Caco-2 (cell line): ENCODE results near the gene TGFBRAP1. TPM values are rescaled to one million over a fixed set of nuclear protein-coding genes. Genes with fewer than 3 reads are reported as not detected.

Experiments used
- Bru-seq: library from RNA; stranded (reverse); fragments of 400-500 nt; gene quantifications from one replicate; lab custom pipeline; 2021; lab: Mats Ljungman, UMichigan
- BruChase-seq, 2 experiments: library from RNA; stranded (reverse); fragments of 400-500 nt; gene quantifications; one replicate each; lab custom pipeline; 2021; lab: Mats Ljungman, UMichigan
- BruUV-seq: library from RNA; stranded (reverse); fragments of 400-500 nt; replicated peaks from 2 replicates; lab custom pipeline; 2021; lab: Mats Ljungman, UMichigan
- CTCF ChIA-PET: fragments of 300-600 bp; sonication (Branson Sonifier 250); formaldehyde crosslinking; loops from one replicate; lab custom pipeline; 2022; ENCODE audit warnings: antibody characterized with exemption; lab: Charles Lee
- POLR2A ChIA-PET: fragments of 300-600 bp; sonication (Branson Sonifier 250); formaldehyde crosslinking; loops from one replicate; lab custom pipeline; 2022; ENCODE audit warnings: antibody characterized with exemption; lab: Charles Lee
- DNase-seq, 2 experiments: peaks; one replicate each; pipeline versions ENCODE4 v3.0.0 to v3.0.0-alpha.2; 2020 to 2022
- H3K27me3 ChIP-seq: replicated peaks from 2 replicates; pipeline ENCODE4 v1.6.0; 2011; ENCODE audit warnings: low read length; ENCODE audit not compliant: control insufficient read depth, insufficient read depth
- H3K36me3 ChIP-seq: 2 replicates; pipeline ENCODE4 v1.5.1; 2011; ENCODE audit warnings: low read length; ENCODE audit not compliant: control insufficient read depth, insufficient read depth
- H3K4me1 ChIP-seq: fragments of 250-450 bp; sonication (Bioruptor Pico); 2 replicates; pipeline ENCODE4 v1.5.1; 2020; ENCODE audit warnings: mild to moderate bottlenecking
- H3K4me3 ChIP-seq: 2 replicates; pipeline ENCODE4 v1.5.1; 2011; ENCODE audit warnings: low read depth, mild to moderate bottlenecking, control low read depth, low read length
- H3K9me3 ChIP-seq: fragments of 250-450 bp; sonication (Bioruptor Pico); 2 replicates; pipeline ENCODE4 v1.5.1; 2020; ENCODE audit warnings: mild to moderate bottlenecking, moderate library complexity
- H3K27ac Mint-ChIP-seq: one replicate; pipeline ENCODE4 v1.8.0; 2022; ENCODE audit warnings: mixed read lengths; ENCODE audit not compliant: unreplicated experiment
- H3K27me3 Mint-ChIP-seq: one replicate; pipeline ENCODE4 v1.8.0; 2022; ENCODE audit warnings: mixed read lengths; ENCODE audit not compliant: insufficient read depth, unreplicated experiment
- H3K36me3 Mint-ChIP-seq: one replicate; pipeline ENCODE4 v1.8.0; 2022; ENCODE audit warnings: mild to moderate bottlenecking, mixed read lengths; ENCODE audit not compliant: insufficient read depth, unreplicated experiment
- H3K4me1 Mint-ChIP-seq: one replicate; pipeline ENCODE4 v1.8.0; 2022; ENCODE audit warnings: low read depth, mixed read lengths; ENCODE audit not compliant: unreplicated experiment
- H3K4me3 Mint-ChIP-seq: one replicate; pipeline ENCODE4 v1.8.0; 2022; ENCODE audit warnings: mild to moderate bottlenecking, moderate library complexity, mixed read lengths; ENCODE audit not compliant: unreplicated experiment
- H3K9me3 Mint-ChIP-seq: one replicate; pipeline ENCODE4 v1.8.0; 2022; ENCODE audit warnings: mixed read lengths; ENCODE audit not compliant: unreplicated experiment
- intact Hi-C: fragments of 100-400 bp; cut with micrococcal nuclease; formaldehyde crosslinking; loops from one replicate; pipeline ENCODE4 v1.10.0; 2022; ENCODE audit not compliant: unreplicated experiment
- long read RNA-seq: library from polyadenylated mRNA; stranded (forward); transcript quantifications from one replicate; pipeline ENCODE4 v2.0.0, GENCODE V29; 2022
- total RNA-seq: library from RNA; stranded (reverse); gene quantifications from 2 replicates; pipeline ENCODE4 v1.2.3, GENCODE V29; 2022
- TF ChIP-seq, protein P1 (sequence below), 2 experiments: fragments of 200-600 bp in 1 of 2; IDR thresholded peaks; 1 replicate in 1 of 2; 2 replicates in 1 of 2; pipeline versions ENCODE4 v1.5.1 to v1.8.0; 2011 to 2022; ENCODE audit warnings: antibody characterized with exemption in 1 of 2, control low read depth in 1 of 2, inconsistent platforms in 1 of 2, low read depth in 1 of 2, low read length in 1 of 2, mild to moderate bottlenecking in 1 of 2, moderate library complexity in 1 of 2; ENCODE audit not compliant: insufficient read depth in 1 of 2, severe bottlenecking in 1 of 2, unreplicated experiment in 1 of 2

Gene TGFBRAP1, protein sequence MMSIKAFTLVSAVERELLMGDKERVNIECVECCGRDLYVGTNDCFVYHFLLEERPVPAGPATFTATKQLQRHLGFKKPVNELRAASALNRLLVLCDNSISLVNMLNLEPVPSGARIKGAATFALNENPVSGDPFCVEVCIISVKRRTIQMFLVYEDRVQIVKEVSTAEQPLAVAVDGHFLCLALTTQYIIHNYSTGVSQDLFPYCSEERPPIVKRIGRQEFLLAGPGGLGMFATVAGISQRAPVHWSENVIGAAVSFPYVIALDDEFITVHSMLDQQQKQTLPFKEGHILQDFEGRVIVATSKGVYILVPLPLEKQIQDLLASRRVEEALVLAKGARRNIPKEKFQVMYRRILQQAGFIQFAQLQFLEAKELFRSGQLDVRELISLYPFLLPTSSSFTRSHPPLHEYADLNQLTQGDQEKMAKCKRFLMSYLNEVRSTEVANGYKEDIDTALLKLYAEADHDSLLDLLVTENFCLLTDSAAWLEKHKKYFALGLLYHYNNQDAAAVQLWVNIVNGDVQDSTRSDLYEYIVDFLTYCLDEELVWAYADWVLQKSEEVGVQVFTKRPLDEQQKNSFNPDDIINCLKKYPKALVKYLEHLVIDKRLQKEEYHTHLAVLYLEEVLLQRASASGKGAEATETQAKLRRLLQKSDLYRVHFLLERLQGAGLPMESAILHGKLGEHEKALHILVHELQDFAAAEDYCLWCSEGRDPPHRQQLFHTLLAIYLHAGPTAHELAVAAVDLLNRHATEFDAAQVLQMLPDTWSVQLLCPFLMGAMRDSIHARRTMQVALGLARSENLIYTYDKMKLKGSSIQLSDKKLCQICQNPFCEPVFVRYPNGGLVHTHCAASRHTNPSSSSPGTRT
- total RNA-seq (25.7 and 26.0 TPM in 2 replicates), Bru-seq, nascent RNA (percentile 77 among the genes with signal in this experiment), BruChase-seq, experiment 1, labeled RNA remaining after a 2-hour chase (percentile 75 among the genes with signal in this experiment), BruChase-seq, experiment 2, labeled RNA remaining after a 6-hour chase (percentile 70 among the genes with signal in this experiment)
- long read RNA-seq, full-length matches to known transcripts: 18 of 48 reads
- long read RNA-seq, partial matches to known transcripts: 7 of 48 reads
- long read RNA-seq, other reads (novel, unspliced or antisense): 23 of 48 reads

DNA sequence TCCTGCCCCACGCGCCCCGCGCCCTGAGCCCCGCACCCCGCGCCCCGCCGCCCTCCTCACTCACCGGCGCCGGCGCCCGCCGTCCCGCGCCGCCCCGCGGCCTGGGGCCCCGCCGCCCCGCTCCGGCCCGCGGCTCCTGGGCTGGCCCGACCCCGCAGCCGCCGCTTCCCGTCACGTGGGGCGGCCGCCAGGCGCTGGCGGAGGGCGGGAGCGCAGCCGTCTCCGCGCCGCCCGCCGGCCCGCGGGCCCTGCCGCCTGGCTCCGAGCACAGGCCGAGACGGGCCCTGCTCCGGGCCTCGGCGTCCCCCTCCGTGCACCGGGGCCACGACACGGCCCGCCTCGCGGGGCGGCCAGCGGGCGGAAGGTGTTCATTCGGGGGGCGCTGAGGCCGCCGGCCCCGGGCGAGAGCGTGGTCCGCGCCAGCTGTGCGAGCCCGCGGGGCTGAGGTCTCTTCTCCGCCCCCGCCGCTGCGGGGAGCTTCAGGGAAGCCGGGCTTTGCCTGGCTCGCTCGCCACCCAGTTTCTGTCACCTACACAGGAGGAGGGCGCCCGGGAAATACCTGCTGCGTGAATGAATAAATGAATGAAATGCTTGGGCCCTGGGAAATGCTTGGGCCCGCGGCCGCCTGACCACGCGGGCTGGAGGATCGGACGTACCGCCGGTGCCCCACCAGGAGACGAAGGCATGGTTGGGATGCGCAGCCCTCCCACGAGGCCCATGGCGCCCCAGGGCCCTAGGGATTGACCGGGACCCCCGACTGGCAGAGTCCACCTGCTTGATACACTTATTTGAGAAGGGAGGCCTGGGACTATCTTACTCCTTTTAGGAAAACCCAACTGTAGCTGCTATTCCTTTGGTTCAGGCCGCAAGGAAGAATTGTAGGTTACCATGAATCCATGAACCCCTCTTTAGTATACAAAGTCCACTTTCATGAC lies at the start of gene TGFBRAP1:
Gene TGFBRAP1, minus strand, starts transcription at position 175 of the 935 bp plus-strand sequence. CDS start 21,434 bp downstream, outside the sequence.
- intact Hi-C loops: no loop called here
- BruUV-seq: no TSS peak
- peaks cover 11% of the 10 kb centered on the region for H3K4me1 Mint-ChIP-seq
- TF ChIP-seq, protein P1, sequence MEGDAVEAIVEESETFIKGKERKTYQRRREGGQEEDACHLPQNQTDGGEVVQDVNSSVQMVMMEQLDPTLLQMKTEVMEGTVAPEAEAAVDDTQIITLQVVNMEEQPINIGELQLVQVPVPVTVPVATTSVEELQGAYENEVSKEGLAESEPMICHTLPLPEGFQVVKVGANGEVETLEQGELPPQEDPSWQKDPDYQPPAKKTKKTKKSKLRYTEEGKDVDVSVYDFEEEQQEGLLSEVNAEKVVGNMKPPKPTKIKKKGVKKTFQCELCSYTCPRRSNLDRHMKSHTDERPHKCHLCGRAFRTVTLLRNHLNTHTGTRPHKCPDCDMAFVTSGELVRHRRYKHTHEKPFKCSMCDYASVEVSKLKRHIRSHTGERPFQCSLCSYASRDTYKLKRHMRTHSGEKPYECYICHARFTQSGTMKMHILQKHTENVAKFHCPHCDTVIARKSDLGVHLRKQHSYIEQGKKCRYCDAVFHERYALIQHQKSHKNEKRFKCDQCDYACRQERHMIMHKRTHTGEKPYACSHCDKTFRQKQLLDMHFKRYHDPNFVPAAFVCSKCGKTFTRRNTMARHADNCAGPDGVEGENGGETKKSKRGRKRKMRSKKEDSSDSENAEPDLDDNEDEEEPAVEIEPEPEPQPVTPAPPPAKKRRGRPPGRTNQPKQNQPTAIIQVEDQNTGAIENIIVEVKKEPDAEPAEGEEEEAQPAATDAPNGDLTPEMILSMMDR (IDR thresholded peaks at IDR 0.05; ENCODE audit: insufficient read depth in 1 of 2, low read depth in 1 of 2, low read length in 1 of 2, severe bottlenecking in 1 of 2, unreplicated experiment in 1 of 2): peak in 1 of 2 experiments; percentile 11
- CTCF ChIA-PET: interaction anchor here (0.6 to 1.3 kb wide), 2 partner anchors 35 to 604 kb away, joined by 3 to 6 read pairs; no protein-coding TSS in a partner anchor
- Histone ChIP-seq H3K4me1 (peaks cover 11% of the 10 kb centered on the region), H3K27me3 (no peaks in the 10 kb centered on the region), H3K36me3 (no peaks in the 10 kb centered on the region), H3K9me3 (no peaks in the 10 kb centered on the region), H3K4me3 (peak within 1 kb of the TSS; percentile 87)
- peak within 1 kb of the TSS; percentile 81 for H3K4me3 Mint-ChIP-seq
- no peaks in the 10 kb centered on the region for H3K36me3 Mint-ChIP-seq
- H3K27ac Mint-ChIP-seq: peak within 1 kb of the TSS; percentile 89
- no peaks in the 10 kb centered on the region for H3K9me3 Mint-ChIP-seq
- POLR2A ChIA-PET: interaction anchor here (0.9 to 2.4 kb wide), 3 partner anchors 8 to 292 kb away, joined by 3 to 6 read pairs (median 6); partner anchors contain the start of genes C2orf49 and MRPS9
- DNase-seq: peak; percentile 58 to 80
- no peaks in the 10 kb centered on the region for H3K27me3 Mint-ChIP-seq

DNA sequence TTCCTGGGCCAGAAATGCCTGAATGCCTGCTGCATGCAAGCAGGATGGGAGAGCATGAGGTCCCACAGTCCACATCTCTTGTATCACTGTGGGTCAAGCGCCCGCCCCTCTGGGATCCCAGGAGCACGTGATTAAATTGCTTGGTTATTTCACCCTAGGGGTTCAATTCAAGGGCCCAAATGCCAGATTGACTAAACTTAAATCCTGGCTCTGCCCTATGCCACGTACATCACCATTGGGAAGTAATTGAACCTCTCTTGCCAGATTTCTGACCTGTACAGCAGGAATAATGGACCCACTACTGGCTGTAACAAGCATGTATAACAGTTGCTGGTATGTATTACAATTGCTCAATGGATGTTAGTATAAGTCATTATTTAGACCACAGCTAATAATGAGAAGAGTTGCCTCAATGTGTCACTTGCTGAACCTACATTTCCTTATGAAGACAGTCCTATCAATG lies 49.4 kb upstream of the TGFBRAP1 start:
- TF ChIP-seq, protein P1 (IDR thresholded peaks at IDR 0.05; ENCODE audit: insufficient read depth in 1 of 2, low read depth in 1 of 2, low read length in 1 of 2, severe bottlenecking in 1 of 2, unreplicated experiment in 1 of 2): no peak
- no peak for DNase-seq
- no peak overlapping the region for H3K4me3 ChIP-seq
- H3K27me3 ChIP-seq: no peaks in the 10 kb centered on the region
- Mint-ChIP-seq H3K27me3 (no peaks in the 10 kb centered on the region), H3K27ac (peak overlapping the region; percentile 70), H3K9me3 (no peaks in the 10 kb centered on the region), H3K4me1 (peaks cover 27% of the 10 kb centered on the region), H3K36me3 (peaks cover 71% of the 10 kb centered on the region), H3K4me3 (no peak overlapping the region)
- no TSS peak for BruUV-seq
- no peaks in the 10 kb centered on the region for H3K36me3 ChIP-seq
- peaks cover 46% of the 10 kb centered on the region for H3K4me1 ChIP-seq
- POLR2A ChIA-PET: no interaction called here
- H3K9me3 ChIP-seq: no peaks in the 10 kb centered on the region
- CTCF ChIA-PET: no interaction called here
- intact Hi-C loops: loop anchor here (1.0 to 2.0 kb wide), 2 partner anchors 20 to 142 kb away; partner anchors contain the start of gene FHL2
